GM19035 (cell line): ENCODE measurements around the gene PLEKHM2.
A peak's percentile ranks its signal among the peaks of the same experiment; 100 is the strongest.

ENCODE experiments used
- ATAC-seq: cut with Tn5 transposase; IDR thresholded peaks from one replicate; pipeline ENCODE4 v1.9.1; 2021; ENCODE audit not compliant: unreplicated experiment

PLEKHM2 gene

DNA sequence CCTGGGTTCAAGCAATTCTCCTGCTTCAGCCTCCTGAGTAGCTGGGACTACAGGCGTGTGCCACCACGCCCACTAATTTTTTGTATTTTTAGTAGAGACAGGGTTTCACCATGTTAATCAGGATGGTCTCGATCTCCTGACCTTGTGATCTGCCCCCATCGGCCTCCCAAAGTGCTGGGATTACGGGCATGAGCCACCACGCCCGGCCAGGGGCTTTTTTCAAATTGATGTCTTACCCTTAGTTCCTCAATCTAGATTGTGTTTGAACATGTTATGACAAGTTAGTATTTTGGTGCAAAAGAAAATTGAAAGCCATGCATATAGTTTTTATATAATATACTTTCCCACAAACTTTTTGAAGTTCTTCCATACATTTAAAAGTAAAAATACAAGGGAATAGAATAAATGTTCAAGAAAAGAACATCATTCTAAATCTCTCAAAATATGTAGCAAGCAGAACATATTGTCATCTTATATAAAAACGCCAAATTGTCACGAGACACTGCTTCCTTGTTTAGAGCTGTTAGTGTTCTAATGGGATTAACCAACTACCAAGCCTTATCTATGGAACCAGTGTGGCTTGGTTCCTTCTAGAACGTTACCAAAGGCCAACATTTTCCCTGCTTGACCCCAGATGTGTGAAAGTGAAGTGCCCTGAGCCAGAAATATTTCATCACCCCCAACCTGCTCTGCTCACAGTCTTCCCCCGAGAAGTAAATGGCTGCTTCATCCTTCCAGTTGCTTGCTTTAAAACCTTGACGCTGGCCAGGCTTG is 9.5 kb upstream of the PLEKHM2 start:
- no peak for ATAC-seq

GRCh38 chr1:15676010-15676409 is 8.1 kb upstream of the PLEKHM2 start:
- no peak for ATAC-seq

DNA sequence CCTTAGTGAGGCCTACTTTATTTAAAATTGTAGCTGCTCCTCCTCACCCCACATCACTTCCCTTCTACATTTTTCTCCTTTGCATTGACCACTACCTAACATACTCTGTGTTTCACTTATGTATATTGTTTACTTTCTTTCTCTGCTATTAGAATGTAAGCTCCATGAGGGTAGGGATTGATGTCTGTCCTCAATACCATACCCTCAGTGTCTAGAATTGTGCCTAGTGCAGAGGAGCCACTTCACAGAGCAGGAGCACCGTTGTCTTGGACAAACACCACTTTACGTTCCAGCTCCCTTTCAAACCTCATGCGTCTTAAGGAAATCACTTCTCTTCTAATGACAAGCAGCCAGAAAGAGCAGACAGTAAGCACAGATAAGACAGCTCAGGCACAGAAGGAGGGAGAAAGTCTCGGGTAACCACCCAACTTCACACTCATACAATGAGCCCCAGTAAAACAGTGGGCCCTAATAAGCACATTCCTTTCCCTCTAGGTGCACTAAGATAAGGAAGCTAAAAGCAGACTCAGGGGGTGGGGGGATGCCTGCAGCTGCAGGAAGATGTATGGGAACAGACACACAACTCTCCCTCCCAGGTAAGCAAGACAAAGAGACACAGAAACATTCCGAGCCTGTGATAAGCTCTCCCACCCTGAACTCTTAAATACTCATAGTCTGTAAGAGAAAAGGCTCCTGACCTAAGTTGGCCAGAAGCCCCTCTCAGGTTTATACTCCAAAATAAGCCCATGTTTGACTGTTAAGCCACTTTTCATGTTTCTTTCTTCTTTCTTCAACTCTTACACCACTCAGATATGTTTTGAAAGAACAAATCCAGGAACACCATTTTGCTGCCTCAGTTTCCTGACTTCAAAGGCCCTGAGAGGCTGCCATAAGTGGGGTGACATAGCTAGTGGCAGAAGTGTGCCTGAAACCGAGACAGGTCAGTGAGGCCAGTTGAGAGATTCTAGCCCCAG is 7.1 kb upstream of the PLEKHM2 start:
- ATAC-seq = no peak

GRCh38 chr1:15678578-15678977 is 5.5 kb upstream of the PLEKHM2 start:
- ATAC-seq = no peak

DNA sequence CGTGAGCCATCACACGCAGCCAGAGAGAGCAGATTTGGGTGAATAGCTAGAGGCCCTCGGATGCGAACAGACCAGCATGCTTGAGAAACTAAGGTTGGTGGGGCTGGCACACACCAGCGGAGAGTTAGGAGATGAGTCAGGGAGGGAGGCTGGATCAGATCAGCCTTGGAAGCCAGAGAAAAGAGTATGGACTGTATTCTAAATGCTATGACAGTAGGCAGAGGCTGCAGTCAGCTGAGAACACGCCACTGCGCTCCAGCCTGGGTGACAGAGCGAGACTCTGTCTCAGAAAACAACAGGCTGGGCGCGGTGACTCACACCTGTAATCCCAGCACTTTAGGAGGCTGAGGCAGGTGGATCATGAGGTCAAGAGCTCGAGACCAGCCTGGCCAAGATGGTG is 4.0 kb upstream of the PLEKHM2 start:
- ATAC-seq = no peak

GRCh38 chr1:15680561-15681348 is 3.4 kb upstream of the PLEKHM2 start:
- ATAC-seq = no peak

- no peak for ATAC-seq
Measured at GRCh38 chr1:15681349-15682292, 2.5 kb upstream of the PLEKHM2 start.

DNA sequence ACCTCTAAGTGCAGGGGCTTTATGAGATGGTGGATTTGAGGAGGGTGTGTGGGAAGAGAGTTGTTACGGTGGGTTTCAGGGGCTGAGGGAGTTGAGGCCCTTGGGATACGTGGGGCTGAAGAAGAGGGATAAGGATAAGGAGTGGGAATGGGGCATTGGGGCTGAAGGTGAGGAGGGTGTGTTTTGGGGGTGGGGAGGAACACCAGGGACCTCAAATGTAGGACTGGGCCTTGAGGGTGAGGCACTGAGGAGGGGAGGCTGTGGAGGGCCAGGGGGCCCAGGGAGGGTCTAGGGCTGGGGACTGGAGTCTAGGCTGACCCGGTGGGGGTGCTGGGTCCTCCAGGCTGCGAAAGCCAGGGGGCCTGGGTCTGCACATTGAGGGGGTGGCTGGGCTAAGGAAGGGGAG is 1.2 kb upstream of the PLEKHM2 start:
- ATAC-seq = no peak

DNA sequence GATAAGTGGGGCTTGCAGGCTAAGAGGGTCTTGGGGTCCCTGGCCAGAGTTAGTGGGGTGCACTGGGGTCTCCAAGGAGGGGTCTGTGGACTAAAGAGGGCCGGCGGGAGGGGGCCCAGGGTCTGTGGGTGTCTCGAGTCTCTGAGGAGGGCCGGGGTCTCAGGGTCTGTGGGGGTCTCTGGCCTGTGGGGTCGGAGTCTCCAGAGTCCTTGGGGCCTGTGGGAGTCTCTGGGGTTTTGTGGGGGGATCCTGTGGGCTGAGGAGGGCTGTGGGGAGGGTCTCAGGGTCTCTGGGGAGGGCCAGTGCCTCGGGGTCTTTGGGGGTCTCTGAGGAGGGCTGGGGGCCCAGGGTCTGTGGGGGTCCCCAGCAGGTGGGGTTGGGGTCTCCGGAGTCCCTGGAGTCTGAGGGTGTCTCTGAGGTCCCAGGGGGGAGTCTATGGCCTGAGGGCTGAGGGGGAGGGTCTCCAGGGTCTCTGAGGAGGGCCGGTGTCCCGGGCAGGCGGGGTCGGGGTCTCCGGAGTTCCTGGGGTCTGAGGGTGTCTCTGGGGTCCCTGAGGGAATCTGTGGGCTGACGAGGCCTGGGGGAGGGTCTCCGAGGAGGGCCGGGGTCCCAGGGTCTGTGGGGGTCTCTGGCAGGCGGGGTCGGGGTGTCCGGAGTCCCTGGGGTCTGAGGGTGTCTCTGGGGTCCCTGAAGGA is 628 bp upstream of the PLEKHM2 start:
- ATAC-seq = no peak

GRCh38 chr1:15684468-15685291 is 560 bp downstream of the PLEKHM2 start:
- ATAC-seq = no peak

DNA sequence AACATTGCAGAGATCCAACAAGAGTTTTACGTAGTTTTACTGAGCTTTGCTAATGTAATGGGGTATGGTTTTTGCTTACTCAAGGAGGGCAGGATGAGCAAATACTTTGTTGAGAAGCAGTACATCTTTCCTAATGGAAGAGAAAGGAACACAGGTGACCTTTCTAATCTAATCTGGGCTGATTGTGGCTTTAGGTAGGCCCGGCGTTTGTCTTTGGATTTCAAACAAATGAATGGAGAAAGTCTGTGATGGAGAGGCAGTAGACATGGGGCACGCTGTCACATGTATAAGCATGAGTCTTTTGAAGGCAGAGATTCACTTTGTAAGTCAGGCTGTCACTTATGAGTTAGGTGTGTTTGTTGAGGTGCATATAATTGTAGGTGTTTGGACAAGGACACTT is 1.7 kb downstream of the PLEKHM2 start:
- ATAC-seq = no peak

GRCh38 chr1:15687446-15687845 is 3.3 kb downstream of the PLEKHM2 start:
- ATAC-seq = no peak

DNA sequence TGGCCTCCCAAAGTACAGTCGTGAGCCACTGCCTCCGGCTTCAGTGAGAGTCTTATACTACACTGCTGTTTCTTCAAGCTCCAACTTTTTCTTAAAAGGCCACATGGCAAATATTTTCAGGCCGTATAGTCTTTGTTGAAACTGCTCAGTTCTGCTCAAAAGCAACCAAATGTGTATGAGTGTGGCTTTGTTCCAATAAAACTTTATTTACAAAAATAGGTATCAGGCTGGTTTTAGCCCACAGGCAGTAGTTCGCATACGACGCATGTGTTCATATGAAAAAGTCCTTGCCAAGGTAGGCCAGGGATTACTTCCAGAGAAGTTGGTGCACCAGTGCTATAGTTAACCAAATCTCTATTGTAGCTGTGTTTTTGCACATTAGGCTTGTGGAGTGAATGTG is 6.2 kb downstream of the PLEKHM2 start:
- no peak for ATAC-seq

DNA sequence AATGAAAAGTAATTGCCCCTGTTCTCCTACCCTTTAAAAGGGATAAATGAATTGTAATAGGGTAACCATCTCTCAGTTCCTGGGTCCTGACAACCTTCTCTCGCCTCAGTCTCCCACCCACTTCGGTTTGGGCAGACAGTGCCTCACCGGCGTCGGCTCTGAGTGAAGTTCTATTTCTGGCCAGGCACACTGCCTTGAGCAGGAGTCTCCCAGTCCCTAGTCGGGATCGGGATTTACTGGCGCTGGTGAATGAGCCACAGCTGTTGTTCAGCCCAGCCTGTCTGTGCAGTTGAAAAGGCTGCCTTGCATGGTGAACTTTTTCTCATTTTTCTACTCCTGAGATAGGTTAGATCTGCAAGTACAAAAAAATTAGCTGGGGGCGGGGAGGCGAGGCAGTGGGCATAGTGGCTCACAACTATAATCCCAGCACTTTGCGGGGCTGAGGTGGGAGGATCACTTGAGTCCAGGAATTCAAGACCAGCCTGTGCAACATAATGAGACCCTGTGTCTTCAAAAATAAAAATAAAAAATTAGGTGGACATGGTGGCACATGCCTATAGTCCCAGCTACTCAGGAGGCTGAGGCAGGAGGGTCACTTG is 7.4 kb downstream of the PLEKHM2 start:
- no peak for ATAC-seq

DNA sequence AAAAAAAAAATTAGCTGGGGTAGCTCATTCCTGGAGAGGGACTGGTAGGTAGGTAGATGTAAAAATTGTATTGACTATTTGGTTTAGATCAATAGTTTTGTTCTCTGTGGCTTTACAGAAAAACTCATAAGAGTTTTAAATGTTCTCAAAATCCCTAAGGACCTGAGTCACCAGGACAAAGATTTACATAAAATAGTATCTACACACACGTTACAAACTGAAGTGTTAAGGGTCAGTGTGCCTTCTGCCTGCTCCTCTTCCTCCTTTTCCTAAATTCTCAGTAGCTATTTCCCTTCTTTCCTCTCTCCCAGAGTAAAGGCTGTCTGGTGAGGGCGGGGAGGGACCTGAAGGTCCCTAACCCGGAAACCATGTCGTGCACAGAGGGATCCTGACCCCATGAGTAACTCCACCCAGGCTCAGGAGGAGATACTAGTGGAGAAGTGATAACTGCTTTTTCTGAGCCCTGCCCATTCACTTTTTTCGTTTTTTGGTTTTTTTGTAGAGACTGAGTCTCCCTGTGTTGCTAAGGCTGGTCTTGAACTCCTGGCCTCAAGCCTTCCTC is 8.1 kb downstream of the PLEKHM2 start:
- ATAC-seq = no peak

DNA sequence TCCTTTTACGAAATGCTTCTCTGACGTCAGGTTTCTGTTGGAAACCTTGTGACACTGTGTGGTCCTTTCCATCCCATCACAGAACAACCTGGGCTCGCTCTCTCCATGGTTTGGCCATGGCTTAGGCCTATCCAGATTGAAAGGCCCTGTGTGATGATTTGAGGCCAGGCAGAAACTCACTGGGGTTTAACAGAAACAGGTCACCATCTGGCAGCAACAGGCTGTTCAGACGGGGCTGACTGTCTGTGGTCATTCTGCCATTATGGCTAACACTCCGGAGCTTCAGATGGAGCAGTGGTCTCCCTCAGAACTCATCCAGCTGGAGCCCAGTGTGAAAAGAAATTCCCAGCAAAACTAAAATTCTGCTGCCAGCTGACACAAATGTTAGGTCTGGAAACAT is 9.3 kb downstream of the PLEKHM2 start:
- no peak for ATAC-seq

- peak; percentile 93 for ATAC-seq
Measured at GRCh38 chr1:15696956-15697521, 12.9 kb downstream of the PLEKHM2 start.

GRCh38 chr1:15698201-15698600 is 14.1 kb downstream of the PLEKHM2 start:
- no peak for ATAC-seq
